Measurements from ENCODE around the gene STOX1. TPM values are rescaled to one million over a fixed set of nuclear protein-coding genes. Genes with fewer than 3 reads are reported as not detected.
"Not testable (repeated sequence)": the region's sequence is repeated elsewhere in the genome, so short reads cannot be mapped to it uniquely, and the experiment has no call there.

The STOX1 gene
- total RNA-seq, 1 experiment from 2014 or later, result 1.9 TPM

- no peak for TF ChIP-seq ZNF512 (CRISPR knock-in tag; IDR thresholded peaks at IDR 0.05; ENCODE audit: borderline replicate concordance)
These were observed 107.7 kb downstream of the STOX1 start (continued) for GRCh38 chr10:68934994-68935393.

- POLR2A ChIA-PET, result no interaction called here
- DNase-seq (ENCODE audit: low spot score), result no peak
- no peak for ATAC-seq
- no peak overlapping the region for H3K4me3 Mint-ChIP-seq
- TF ChIP-seq ETV6 (CRISPR knock-in tag; IDR thresholded peaks at IDR 0.05) (no peak), TEAD4 (CRISPR knock-in tag; IDR thresholded peaks at IDR 0.05) (no peak), ZNF281 (CRISPR knock-in tag; IDR thresholded peaks at IDR 0.05) (no peak), ZNF232 (CRISPR knock-in tag; IDR thresholded peaks at IDR 0.05) (no peak), CBFB (CRISPR knock-in tag; IDR thresholded peaks at IDR 0.05; ENCODE audit: low read depth) (no peak), ZSCAN18 (CRISPR knock-in tag; IDR thresholded peaks at IDR 0.05) (no peak), ZMAT4 (CRISPR knock-in tag; IDR thresholded peaks at IDR 0.05) (no peak), STAT6 (CRISPR knock-in tag; conservative IDR thresholded peaks at IDR 0.05; ENCODE audit: low read depth) (no peak), TCF7 (CRISPR knock-in tag; IDR thresholded peaks at IDR 0.05; ENCODE audit: low read depth) (no peak), OVOL2 (CRISPR knock-in tag; IDR thresholded peaks at IDR 0.05; ENCODE audit: borderline replicate concordance) (no peak)
- CTCF ChIA-PET, result no interaction called here
- no peak overlapping the region for H3K27ac Mint-ChIP-seq
- no peaks in the 10 kb centered on the region for H3K27me3 Mint-ChIP-seq (ENCODE audit: low read depth)
- H3K36me3 Mint-ChIP-seq, result peaks cover 36% of the 10 kb centered on the region
- no peaks in the 10 kb centered on the region for H3K9me3 Mint-ChIP-seq
- H3K4me1 Mint-ChIP-seq, result no peaks in the 10 kb centered on the region
These were observed 110.8 kb downstream of the STOX1 start for GRCh38 chr10:68938117-68938516.

- ChIA-PET POLR2A (no interaction called here), CTCF (no interaction called here)
- no peak overlapping the region for H3K4me3 Mint-ChIP-seq
- H3K27me3 Mint-ChIP-seq (ENCODE audit: low read depth), result no peaks in the 10 kb centered on the region
- no peak for ATAC-seq
- no peaks in the 10 kb centered on the region for H3K4me1 Mint-ChIP-seq
- TF ChIP-seq ZNF671 (CRISPR knock-in tag; IDR thresholded peaks at IDR 0.05), result no peak
- no peak for TF ChIP-seq ARID4B (CRISPR knock-in tag; IDR thresholded peaks at IDR 0.05; ENCODE audit: borderline replicate concordance)
- TF ChIP-seq MYBL2 (CRISPR knock-in tag; IDR thresholded peaks at IDR 0.05), result no peak
- H3K9me3 Mint-ChIP-seq, result no peaks in the 10 kb centered on the region
- no peak for DNase-seq (ENCODE audit: low spot score)
- H3K36me3 Mint-ChIP-seq, result peaks cover 36% of the 10 kb centered on the region
- no peak overlapping the region for H3K27ac Mint-ChIP-seq
These were observed 111.6 kb downstream of the STOX1 start for GRCh38 chr10:68938884-68939283.

- POLR2A ChIA-PET; H3K4me1 Mint-ChIP-seq; DNase-seq (ENCODE audit: low spot score); ATAC-seq; H3K27ac Mint-ChIP-seq; H3K27me3 Mint-ChIP-seq (ENCODE audit: low read depth); H3K4me3 Mint-ChIP-seq; H3K9me3 Mint-ChIP-seq: not testable (repeated sequence)
- CTCF ChIA-PET, result interaction anchor here (1.4 kb wide), 1 partner anchor 15 kb away, joined by 5 read pairs; the partner anchor contains the start of gene DDX21
- H3K36me3 Mint-ChIP-seq, result peaks cover 27% of the 10 kb centered on the region
These were observed 113.6 kb downstream of the STOX1 start for GRCh38 chr10:68940917-68941316.

Measured in WTC11 (cell line).